MM.1S (cell line): ENCODE data around the gene DOK6.

ENCODE experiments used
- DNase-seq: peaks from one replicate; pipeline ENCODE4 v3.0.0-alpha.2; 2015
- H2AFZ ChIP-seq: fragments of 300-600 bp; sonication (generic); 2 replicates; pipeline ENCODE4 v1.6.0; 2016; ENCODE audit warnings: antibody characterized with exemption, low read length
- H3F3A ChIP-seq: fragments of 300-600 bp; sonication (generic); 2 replicates; pipeline ENCODE4 v1.6.1; 2016; ENCODE audit warnings: mild to moderate bottlenecking, antibody characterized with exemption, low read length, moderate library complexity, mixed read lengths; ENCODE audit not compliant: insufficient read depth
- H3K27ac ChIP-seq: fragments of 300-600 bp; sonication (generic); 2 replicates; pipeline ENCODE4 v1.5.1; 2016; ENCODE audit warnings: mild to moderate bottlenecking, low read length
- H3K27me3 ChIP-seq: fragments of 300-600 bp; sonication (generic); replicated peaks from 2 replicates; pipeline ENCODE4 v1.6.0; 2016; ENCODE audit warnings: low read length; ENCODE audit not compliant: insufficient read depth
- H3K36me3 ChIP-seq: fragments of 300-600 bp; sonication (generic); replicated peaks from 2 replicates; pipeline ENCODE4 v1.6.1; 2016; ENCODE audit warnings: mild to moderate bottlenecking, low read length, mixed read lengths; ENCODE audit not compliant: insufficient read depth
- H3K4me1 ChIP-seq: fragments of 300-600 bp; sonication (generic); 2 replicates; pipeline ENCODE4 v1.6.1; 2016; ENCODE audit warnings: low read length, mixed read lengths
- H3K4me2 ChIP-seq: fragments of 300-600 bp; sonication (generic); 2 replicates; pipeline ENCODE4 v1.6.0; 2016; ENCODE audit warnings: low read depth, low read length
- H3K4me3 ChIP-seq: fragments of 300-600 bp; sonication (generic); 2 replicates; pipeline ENCODE4 v1.5.1; 2016; ENCODE audit warnings: low read length, mixed read lengths
- H3K79me2 ChIP-seq: fragments of 300-600 bp; sonication (generic); 2 replicates; pipeline ENCODE4 v1.6.1; 2016; ENCODE audit warnings: mixed run types, low read length, mixed read lengths
- H3K9ac ChIP-seq: fragments of 300-600 bp; sonication (generic); 2 replicates; pipeline ENCODE4 v1.6.1; 2016; ENCODE audit warnings: low read length, mixed read lengths
- H3K9me2 ChIP-seq: fragments of 300-600 bp; sonication (generic); replicated peaks from 2 replicates; pipeline ENCODE4 v1.6.1; 2016; ENCODE audit warnings: mild to moderate bottlenecking, low read length, mixed read lengths; ENCODE audit not compliant: insufficient read depth
- H3K9me3 ChIP-seq: fragments of 300-600 bp; sonication (generic); replicated peaks from 2 replicates; pipeline ENCODE4 v1.6.1; 2016; ENCODE audit warnings: mild to moderate bottlenecking, low read length, mixed read lengths; ENCODE audit not compliant: insufficient read depth
- H4K20me1 ChIP-seq: fragments of 300-600 bp; sonication (generic); 2 replicates; pipeline ENCODE4 v1.6.1; 2016; ENCODE audit warnings: mild to moderate bottlenecking, low read length, moderate library complexity, mixed read lengths; ENCODE audit not compliant: insufficient read depth
- EZH2 ChIP-seq: fragments of 300-600 bp; sonication (generic); optimal IDR thresholded peaks from 2 replicates; pipeline ENCODE3; 2017; ENCODE audit warnings: low read depth, mild to moderate bottlenecking, antibody characterized with exemption, low read length, mixed read lengths
- EZH2phosphoT487 ChIP-seq: fragments of 300-600 bp; sonication (generic); IDR thresholded peaks from 2 replicates; pipeline ENCODE4 v1.6.1; 2018; ENCODE audit warnings: antibody characterized with exemption, low read length
- TF ChIP-seq, protein P1 (sequence below): fragments of 300-600 bp; sonication (generic); IDR thresholded peaks from 2 replicates; pipeline ENCODE4 v1.5.1; 2016; ENCODE audit warnings: antibody characterized with exemption, low read length, mixed read lengths

The DOK6 gene

DNA sequence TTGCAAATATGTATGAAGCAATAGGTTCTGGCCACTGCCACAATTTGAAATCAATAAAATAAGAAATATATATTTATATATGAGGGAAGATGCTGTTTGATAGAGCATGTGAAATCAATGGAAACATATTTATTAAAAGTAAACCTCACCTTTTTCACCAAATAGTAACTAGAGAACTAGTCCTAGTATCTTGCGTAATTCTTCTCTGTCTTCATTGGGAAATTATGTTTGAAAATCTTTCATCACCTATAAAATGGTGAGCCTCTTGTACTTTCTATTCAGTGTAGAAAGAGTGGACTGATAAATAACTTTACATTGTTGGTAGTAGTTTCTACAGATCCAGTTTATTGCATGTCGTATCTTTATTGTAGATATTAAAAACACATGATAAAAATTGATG lies 444.0 kb downstream of the DOK6 start:
- Histone ChIP-seq H3K4me3 (no peak overlapping the region), H3K9me2 (no peaks in the 10 kb centered on the region), H3K27me3 (no peaks in the 10 kb centered on the region), H3K79me2 (no peaks in the 10 kb centered on the region), H4K20me1 (no peaks in the 10 kb centered on the region), H3K36me3 (no peaks in the 10 kb centered on the region), H2AFZ (no peak overlapping the region), H3K27ac (no peak overlapping the region), H3K4me2 (no peak overlapping the region), H3F3A (no peaks in the 10 kb centered on the region), H3K9me3 (no peaks in the 10 kb centered on the region), H3K4me1 (no peaks in the 10 kb centered on the region), H3K9ac (no peak overlapping the region)
- TF ChIP-seq EZH2 (no peak), EZH2phosphoT487 (no peak)
- TF ChIP-seq, protein P1, sequence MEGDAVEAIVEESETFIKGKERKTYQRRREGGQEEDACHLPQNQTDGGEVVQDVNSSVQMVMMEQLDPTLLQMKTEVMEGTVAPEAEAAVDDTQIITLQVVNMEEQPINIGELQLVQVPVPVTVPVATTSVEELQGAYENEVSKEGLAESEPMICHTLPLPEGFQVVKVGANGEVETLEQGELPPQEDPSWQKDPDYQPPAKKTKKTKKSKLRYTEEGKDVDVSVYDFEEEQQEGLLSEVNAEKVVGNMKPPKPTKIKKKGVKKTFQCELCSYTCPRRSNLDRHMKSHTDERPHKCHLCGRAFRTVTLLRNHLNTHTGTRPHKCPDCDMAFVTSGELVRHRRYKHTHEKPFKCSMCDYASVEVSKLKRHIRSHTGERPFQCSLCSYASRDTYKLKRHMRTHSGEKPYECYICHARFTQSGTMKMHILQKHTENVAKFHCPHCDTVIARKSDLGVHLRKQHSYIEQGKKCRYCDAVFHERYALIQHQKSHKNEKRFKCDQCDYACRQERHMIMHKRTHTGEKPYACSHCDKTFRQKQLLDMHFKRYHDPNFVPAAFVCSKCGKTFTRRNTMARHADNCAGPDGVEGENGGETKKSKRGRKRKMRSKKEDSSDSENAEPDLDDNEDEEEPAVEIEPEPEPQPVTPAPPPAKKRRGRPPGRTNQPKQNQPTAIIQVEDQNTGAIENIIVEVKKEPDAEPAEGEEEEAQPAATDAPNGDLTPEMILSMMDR: no peak
- no peak for DNase-seq

DNA sequence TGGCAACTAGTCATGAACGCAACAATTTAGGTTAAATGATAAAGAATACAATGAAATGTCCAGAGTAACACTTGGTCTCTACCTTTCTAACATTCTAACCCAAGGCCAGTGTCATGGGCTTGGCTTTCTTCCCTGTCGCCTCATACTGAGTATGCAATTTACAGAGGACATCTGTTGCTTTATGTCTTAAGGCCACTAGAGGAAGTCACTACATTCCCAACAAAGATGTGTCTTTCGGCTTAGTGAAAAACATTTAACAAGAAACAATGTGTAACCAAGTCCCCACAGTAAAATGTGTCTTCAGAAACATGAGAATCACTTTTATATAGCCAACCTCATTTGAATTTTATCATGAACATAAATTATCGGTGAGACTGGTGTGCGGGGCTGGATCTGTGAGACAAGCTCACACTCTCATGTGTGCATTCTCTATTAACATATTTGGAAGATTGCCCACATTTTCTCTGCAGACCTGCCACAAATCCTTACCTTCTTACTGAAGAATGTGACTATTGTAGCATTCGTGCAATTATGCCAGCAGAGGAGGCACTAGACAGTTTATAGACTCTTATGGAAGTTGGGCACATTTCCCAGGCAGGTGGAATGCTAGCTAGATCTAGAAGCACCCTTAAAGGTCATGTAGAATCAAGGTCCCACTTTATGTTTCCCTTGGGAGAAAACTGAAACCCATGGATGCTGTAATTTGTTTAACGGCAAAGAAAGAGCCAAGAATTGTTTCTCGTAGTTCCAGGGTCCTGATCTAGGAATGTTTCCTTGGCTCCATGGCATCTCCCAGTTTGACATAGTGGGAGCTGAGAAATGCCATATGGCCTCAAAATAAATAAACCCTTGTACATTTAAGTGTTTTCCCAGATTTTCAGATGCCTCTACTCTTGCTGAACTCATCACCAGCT lies 445.2 kb downstream of the DOK6 start:
- Histone ChIP-seq H4K20me1 (no peaks in the 10 kb centered on the region), H3K27ac (no peak overlapping the region), H3K27me3 (no peaks in the 10 kb centered on the region), H3K4me3 (no peak overlapping the region), H3K79me2 (no peaks in the 10 kb centered on the region), H3K4me1 (no peaks in the 10 kb centered on the region), H3K9me2 (no peaks in the 10 kb centered on the region), H3K36me3 (no peaks in the 10 kb centered on the region), H3K9me3 (no peaks in the 10 kb centered on the region), H3K4me2 (no peak overlapping the region), H3K9ac (no peak overlapping the region), H2AFZ (no peak overlapping the region), H3F3A (no peaks in the 10 kb centered on the region)
- TF ChIP-seq EZH2 (no peak), EZH2phosphoT487 (no peak)
- TF ChIP-seq, protein P1: no peak
- no peak for DNase-seq

DNA sequence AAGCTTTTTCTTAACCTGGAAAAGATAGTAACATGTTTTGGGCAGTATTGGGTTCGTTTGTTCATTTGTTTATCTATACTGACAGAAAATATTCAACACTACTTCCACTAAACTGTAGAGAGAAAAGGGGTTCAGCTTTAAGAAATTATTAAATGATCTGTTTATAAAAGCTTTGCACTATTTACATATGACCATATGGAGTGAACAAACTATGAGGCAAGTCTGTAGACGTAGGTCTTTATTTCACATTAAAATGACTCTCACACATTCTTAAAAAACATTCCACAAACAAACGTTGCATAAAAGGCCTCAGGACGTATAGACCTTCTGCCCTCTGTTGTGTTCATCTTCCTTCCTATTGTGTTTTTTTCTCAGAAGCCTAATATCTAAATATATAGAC lies 452.4 kb downstream of the DOK6 start:
- no peaks in the 10 kb centered on the region for H3K79me2 ChIP-seq
- no peak overlapping the region for H3K4me3 ChIP-seq
- TF ChIP-seq EZH2phosphoT487 (no peak), EZH2 (no peak)
- TF ChIP-seq, protein P1: no peak

More for the DNA sequence above, 452.4 kb downstream of the DOK6 start:
- H3K4me2 ChIP-seq: no peak overlapping the region
- H3K27ac ChIP-seq: no peak overlapping the region
- H4K20me1 ChIP-seq: no peaks in the 10 kb centered on the region
- H3K9me3 ChIP-seq: no peaks in the 10 kb centered on the region
- H3K36me3 ChIP-seq: no peaks in the 10 kb centered on the region
- no peaks in the 10 kb centered on the region for H3K4me1 ChIP-seq
- no peak overlapping the region for H2AFZ ChIP-seq
- no peaks in the 10 kb centered on the region for H3K27me3 ChIP-seq
- no peak overlapping the region for H3K9ac ChIP-seq
- no peaks in the 10 kb centered on the region for H3F3A ChIP-seq
- no peak for DNase-seq
- no peaks in the 10 kb centered on the region for H3K9me2 ChIP-seq
